HepG2 (cell line): Measurements from ENCODE around the gene GNG12. TPM values are rescaled to one million over a fixed set of nuclear protein-coding genes. Genes with fewer than 3 reads are reported as not detected.

Source experiments
- CBX5 ChIP-seq: sonication (generic); formaldehyde crosslinking; IDR thresholded peaks from 2 replicates; pipeline ENCODE4 v1.4.0; 2020; ENCODE audit warnings: missing genetic modification reagents, borderline replicate concordance
- CREB3 ChIP-seq: sonication (generic); formaldehyde crosslinking; IDR thresholded peaks from 2 replicates; pipeline ENCODE4 v1.5.0; 2020; ENCODE audit warnings: missing genetic modification reagents
- CSRNP2 ChIP-seq: sonication (generic); formaldehyde crosslinking; conservative IDR thresholded peaks from 2 replicates; pipeline ENCODE4 v1.8.0; 2022; ENCODE audit warnings: low read depth, missing genetic modification reagents
- MTERF4 ChIP-seq: sonication (generic); formaldehyde crosslinking; IDR thresholded peaks from 2 replicates; pipeline ENCODE4 v1.8.0; 2023; ENCODE audit warnings: mild to moderate bottlenecking, missing genetic modification reagents
- NR3C1 ChIP-seq: sonication (generic); formaldehyde crosslinking; IDR thresholded peaks from 2 replicates; pipeline ENCODE4 v1.4.0; 2020; ENCODE audit warnings: missing genetic modification reagents
- ZBTB2 ChIP-seq: sonication (generic); formaldehyde crosslinking; IDR thresholded peaks from 2 replicates; pipeline ENCODE4 v1.8.0; 2022; ENCODE audit warnings: low read depth, missing genetic modification reagents
- ZNF501 ChIP-seq: sonication (generic); formaldehyde crosslinking; IDR thresholded peaks from 2 replicates; pipeline ENCODE4 v1.5.1; 2020; ENCODE audit warnings: mild to moderate bottlenecking, moderate library complexity, missing genetic modification reagents
- polyA plus RNA-seq, 8 experiments: library from polyadenylated mRNA; depleted of rRNA in 3 of 8; stranded (reverse) in 7 of 8; unstranded in 1 of 8; fragments of >200 nt; fragmentation: Illumina TruSeq in 4 of 8; extraction: Trizol in 4 of 8; gene quantifications; 2 replicates each; pipeline versions ENCODE4 v1.2.1 to v1.2.3, GENCODE V29; 2011 to 2016; ENCODE audit warnings: low read depth in 4 of 8, missing spikeins in 1 of 8, mixed read lengths in 1 of 8; ENCODE audit not compliant: insufficient read depth in 1 of 8
- total RNA-seq, 5 experiments: library from RNA; depleted of rRNA; stranded (reverse); fragments of >200 nt; fragmentation: Illumina TruSeq; extraction: Trizol; gene quantifications; 2 replicates each; pipeline ENCODE4 v1.2.3, GENCODE V29; 2016; ENCODE audit warnings: low read depth in 1 of 5

GNG12 gene
- total and polyA plus RNA-seq, 2 of the 13 experiments (the other 11 are each of a cell fraction or from before 2014, with no cell fraction given) = 0.11 TPM

GRCh38 chr1:67830928-67831830 is 2.1 kb downstream of the GNG12 start (continued):
- TF ChIP-seq CSRNP2 (CRISPR knock-in tag) = no peak
- TF ChIP-seq ZNF501 (CRISPR knock-in tag) = no peak
- no peak for TF ChIP-seq ZBTB2 (CRISPR knock-in tag)
- no peak for TF ChIP-seq MTERF4 (CRISPR knock-in tag)
- TF ChIP-seq CREB3 (CRISPR knock-in tag) = no peak
- no peak for TF ChIP-seq CBX5 (CRISPR knock-in tag)
- TF ChIP-seq NR3C1 (CRISPR knock-in tag) = no peak
